GM08714 (cell line): Measurements from ENCODE around the gene GARRE1.
"Not testable (repeated sequence)": the region's sequence is repeated elsewhere in the genome, so short reads cannot be mapped to it uniquely, and the experiment has no call there.

Source experiments
- H3K4me3 ChIP-seq: fragments of 200-500 bp; sonication (Bioruptor generic); 2 replicates; pipeline ENCODE4 v1.5.1; 2014; ENCODE audit warnings: mild to moderate bottlenecking, low read length, inconsistent platforms
- ZNF274 ChIP-seq: IDR thresholded peaks from 2 replicates; pipeline ENCODE4 v1.6.1; 2012; ENCODE audit warnings: mild to moderate bottlenecking, low read depth, low read length

The GARRE1 gene

GRCh38 chr19:34263745-34264237, 9.4 kb downstream of the GARRE1 start:
- no peak for TF ChIP-seq ZNF274
- H3K4me3 ChIP-seq, result no peak overlapping the region

- no peak for TF ChIP-seq ZNF274
- H3K4me3 ChIP-seq, result no peak overlapping the region
Measured at GRCh38 chr19:34265221-34265650, 10.9 kb downstream of the GARRE1 start.

- H3K4me3 ChIP-seq, result no peak overlapping the region
- TF ChIP-seq ZNF274, result no peak
Measured at GRCh38 chr19:34269081-34269480, 14.7 kb downstream of the GARRE1 start.

GRCh38 chr19:34269489-34269888, 15.1 kb downstream of the GARRE1 start:
- no peak overlapping the region; the same call in 1 of the 2 replicates for H3K4me3 ChIP-seq
- TF ChIP-seq ZNF274, result no peak

- H3K4me3 ChIP-seq, result peak overlapping the region; percentile 33; the same call in 1 of the 2 replicates
- TF ChIP-seq ZNF274, result no peak
Measured at GRCh38 chr19:34269968-34270621, 15.7 kb downstream of the GARRE1 start.

- no peak for TF ChIP-seq ZNF274
- no peak overlapping the region for H3K4me3 ChIP-seq
Measured at GRCh38 chr19:34273121-34273520, 18.8 kb downstream of the GARRE1 start.

- no peak for TF ChIP-seq ZNF274
Measured at GRCh38 chr19:34274284-34274826, 20.0 kb downstream of the GARRE1 start.

GRCh38 chr19:34274827-34275625, 20.7 kb downstream of the GARRE1 start:
- H3K4me3 ChIP-seq, result no peak overlapping the region
- TF ChIP-seq ZNF274, result no peak

More at GRCh38 chr19:34274284-34274826, 20.0 kb downstream of the GARRE1 start:
- H3K4me3 ChIP-seq, result no peak overlapping the region

- no peak overlapping the region for H3K4me3 ChIP-seq
- TF ChIP-seq ZNF274, result no peak
Measured at GRCh38 chr19:34275705-34276104, 21.4 kb downstream of the GARRE1 start.

GRCh38 chr19:34276614-34277013, 22.3 kb downstream of the GARRE1 start:
- no peak for TF ChIP-seq ZNF274
- no peak overlapping the region for H3K4me3 ChIP-seq

- no peak for TF ChIP-seq ZNF274
- no peak overlapping the region for H3K4me3 ChIP-seq
Measured at GRCh38 chr19:34277244-34277643, 22.9 kb downstream of the GARRE1 start.

GRCh38 chr19:34278783-34279182, 24.4 kb downstream of the GARRE1 start:
- TF ChIP-seq ZNF274, result no peak
- H3K4me3 ChIP-seq, result no peak overlapping the region

- not testable (repeated sequence) for H3K4me3 ChIP-seq
Measured at GRCh38 chr19:34281444-34281843, 27.1 kb downstream of the GARRE1 start.

GRCh38 chr19:34282611-34283519, 28.5 kb downstream of the GARRE1 start:
- H3K4me3 ChIP-seq, result no peak overlapping the region
- TF ChIP-seq ZNF274, result no peak

GRCh38 chr19:34284505-34284904, 30.2 kb downstream of the GARRE1 start:
- no peak overlapping the region for H3K4me3 ChIP-seq
- TF ChIP-seq ZNF274, result no peak
